PC-9 (cell line): ENCODE results near the gene CES1. TPM values are rescaled to one million over a fixed set of nuclear protein-coding genes. Genes with fewer than 3 reads are reported as not detected.
A peak's percentile ranks its signal among the peaks of the same experiment; 100 is the strongest.

Source experiments
- BruUV-seq: library from RNA; stranded (reverse); fragments of 400-500 nt; replicated peaks from 2 replicates; lab custom pipeline; 2021; lab: Mats Ljungman, UMichigan
- CTCF ChIA-PET: fragments of 300-600 bp; sonication (Branson Sonifier 250); formaldehyde crosslinking; loops from one replicate; lab custom pipeline; 2022; ENCODE audit warnings: antibody characterized with exemption; lab: Charles Lee
- POLR2A ChIA-PET: fragments of 300-600 bp; sonication (Branson Sonifier 250); formaldehyde crosslinking; loops from one replicate; lab custom pipeline; 2022; ENCODE audit warnings: antibody characterized with exemption; ENCODE audit not compliant: unreplicated experiment; lab: Charles Lee
- DNase-seq, 2 experiments: peaks; one replicate each; pipeline versions ENCODE4 v3.0.0 to v3.0.0-alpha.2; 2015 to 2022; ENCODE audit warnings: mixed read lengths in 1 of 2
- H2AFZ ChIP-seq: fragments of 200-600 bp; sonication (generic); 2 replicates; pipeline ENCODE4 v1.8.1; 2017; ENCODE audit warnings: antibody characterized with exemption
- H3F3A ChIP-seq: fragments of 200-600 bp; sonication (generic); 2 replicates; pipeline ENCODE4 v1.8.1; 2017; ENCODE audit warnings: antibody characterized with exemption, mild to moderate bottlenecking, low read depth; ENCODE audit not compliant: insufficient read depth
- H3K27ac ChIP-seq: fragments of 200-600 bp; sonication (generic); 2 replicates; pipeline ENCODE4 v1.6.1; 2016; ENCODE audit warnings: mixed run types
- H3K27me3 ChIP-seq: fragments of 200-600 bp; sonication (generic); 2 replicates; pipeline ENCODE4 v1.6.1; 2016; ENCODE audit warnings: low read depth, mixed run types; ENCODE audit not compliant: insufficient read depth
- H3K36me3 ChIP-seq: fragments of 200-600 bp; sonication (generic); 2 replicates; pipeline ENCODE4 v1.6.1; 2016; ENCODE audit warnings: low read depth, mixed run types
- H3K4me1 ChIP-seq: fragments of 200-600 bp; sonication (generic); replicated peaks from 2 replicates; pipeline ENCODE4 v1.6.1; 2016; ENCODE audit warnings: mixed run types; ENCODE audit not compliant: insufficient read depth
- H3K4me2 ChIP-seq: fragments of 200-600 bp; sonication (generic); 2 replicates; pipeline ENCODE4 v1.6.1; 2017; ENCODE audit warnings: mixed run types
- H3K4me3 ChIP-seq: fragments of 200-600 bp; sonication (generic); 2 replicates; pipeline ENCODE4 v1.6.1; 2016; ENCODE audit warnings: mixed run types
- H3K79me2 ChIP-seq: fragments of 200-600 bp; sonication (generic); 2 replicates; pipeline ENCODE4 v1.6.1; 2017; ENCODE audit warnings: low read depth, mixed run types
- H3K9me2 ChIP-seq: fragments of 200-600 bp; sonication (generic); 2 replicates; pipeline ENCODE4 v1.8.1; 2017; ENCODE audit warnings: mild to moderate bottlenecking; ENCODE audit not compliant: insufficient read depth
- H3K9me3 ChIP-seq: fragments of 200-600 bp; sonication (generic); 2 replicates; pipeline ENCODE4 v1.8.1; 2016; ENCODE audit warnings: low read depth; ENCODE audit not compliant: insufficient read depth
- H4K20me1 ChIP-seq: fragments of 200-600 bp; sonication (generic); 2 replicates; pipeline ENCODE4 v1.8.1; 2017; ENCODE audit not compliant: insufficient read depth
- EZH2 ChIP-seq: fragments of 200-600 bp; sonication (generic); IDR thresholded peaks from 2 replicates; pipeline ENCODE4 v1.8.0; 2017; ENCODE audit warnings: antibody characterized with exemption, low read depth
- intact Hi-C: fragments of 100-400 bp; cut with micrococcal nuclease; formaldehyde crosslinking; loops from one replicate; pipeline ENCODE4 v1.10.0; 2022; ENCODE audit not compliant: unreplicated experiment
- total RNA-seq: library from RNA; stranded (reverse); gene quantifications from 2 replicates; pipeline ENCODE4 v1.2.3, GENCODE V29; 2021
- TF ChIP-seq, protein P1 (sequence below): fragments of 200-600 bp; sonication (generic); conservative IDR thresholded peaks from 2 replicates; pipeline ENCODE4 v1.6.1; 2017; ENCODE audit warnings: mixed run types, antibody characterized with exemption, mild to moderate bottlenecking, moderate library complexity

Gene CES1
- total RNA-seq, 1 experiment from 2014 or later: 107 TPM

DNA sequence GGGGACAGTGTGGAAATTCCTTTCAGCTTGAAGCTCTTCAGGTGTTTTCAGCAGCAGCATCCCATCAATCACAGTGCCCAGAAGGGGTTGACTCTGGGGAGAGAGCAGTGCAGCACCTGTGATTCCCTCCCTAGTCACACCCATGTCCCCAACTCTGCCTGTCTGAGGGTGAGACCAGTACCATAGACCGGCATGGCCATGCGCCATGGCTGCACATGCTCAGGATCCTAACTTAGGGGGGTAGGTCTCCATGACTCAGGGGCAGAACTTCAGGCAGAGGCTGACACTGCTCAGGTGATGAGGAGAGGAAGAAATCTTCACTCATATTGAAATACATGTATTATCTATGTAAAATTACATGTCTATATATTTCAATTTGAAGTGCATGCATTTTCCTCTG is 19.9 kb downstream of the CES1 start:
- H3K36me3 ChIP-seq: no peaks in the 10 kb centered on the region
- H3K4me1 ChIP-seq: no peaks in the 10 kb centered on the region
- ChIA-PET POLR2A (no interaction called here), CTCF (no interaction called here)
- no peaks in the 10 kb centered on the region for H3K79me2 ChIP-seq
- no peaks in the 10 kb centered on the region for H4K20me1 ChIP-seq
- H3F3A ChIP-seq: no peaks in the 10 kb centered on the region
- no peaks in the 10 kb centered on the region for H3K9me2 ChIP-seq
- no peak overlapping the region for H3K4me2 ChIP-seq
- H3K27ac ChIP-seq: no peak overlapping the region
- intact Hi-C loops: no loop called here
- H2AFZ ChIP-seq: no peak overlapping the region
- TF ChIP-seq, protein P1, sequence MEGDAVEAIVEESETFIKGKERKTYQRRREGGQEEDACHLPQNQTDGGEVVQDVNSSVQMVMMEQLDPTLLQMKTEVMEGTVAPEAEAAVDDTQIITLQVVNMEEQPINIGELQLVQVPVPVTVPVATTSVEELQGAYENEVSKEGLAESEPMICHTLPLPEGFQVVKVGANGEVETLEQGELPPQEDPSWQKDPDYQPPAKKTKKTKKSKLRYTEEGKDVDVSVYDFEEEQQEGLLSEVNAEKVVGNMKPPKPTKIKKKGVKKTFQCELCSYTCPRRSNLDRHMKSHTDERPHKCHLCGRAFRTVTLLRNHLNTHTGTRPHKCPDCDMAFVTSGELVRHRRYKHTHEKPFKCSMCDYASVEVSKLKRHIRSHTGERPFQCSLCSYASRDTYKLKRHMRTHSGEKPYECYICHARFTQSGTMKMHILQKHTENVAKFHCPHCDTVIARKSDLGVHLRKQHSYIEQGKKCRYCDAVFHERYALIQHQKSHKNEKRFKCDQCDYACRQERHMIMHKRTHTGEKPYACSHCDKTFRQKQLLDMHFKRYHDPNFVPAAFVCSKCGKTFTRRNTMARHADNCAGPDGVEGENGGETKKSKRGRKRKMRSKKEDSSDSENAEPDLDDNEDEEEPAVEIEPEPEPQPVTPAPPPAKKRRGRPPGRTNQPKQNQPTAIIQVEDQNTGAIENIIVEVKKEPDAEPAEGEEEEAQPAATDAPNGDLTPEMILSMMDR: no peak
- TF ChIP-seq EZH2: no peak
- no peaks in the 10 kb centered on the region for H3K9me3 ChIP-seq
- H3K27me3 ChIP-seq: peaks cover 89% of the 10 kb centered on the region
- DNase-seq: peak in 1 of 2 experiments; percentile 32
- no TSS peak for BruUV-seq
- H3K4me3 ChIP-seq: no peak overlapping the region

DNA sequence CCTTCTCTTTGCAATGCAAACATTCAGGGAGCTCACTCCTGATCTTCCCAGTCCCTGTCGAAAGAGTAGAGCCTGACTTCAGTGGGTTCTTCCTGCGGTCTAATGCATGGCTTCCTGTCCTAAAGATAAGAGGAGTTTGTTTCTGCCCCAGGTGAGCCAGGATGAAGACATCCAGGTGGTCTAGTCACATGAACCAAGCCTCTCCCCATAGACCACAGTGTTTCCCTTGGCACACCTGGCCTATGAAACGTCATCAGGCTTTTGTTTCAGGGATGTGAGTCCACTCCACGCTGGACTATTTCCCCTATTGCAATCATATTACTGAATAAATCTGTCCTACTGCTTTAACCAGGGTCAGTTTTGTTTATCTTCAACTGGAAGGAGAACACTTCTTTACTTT is 21.1 kb downstream of the CES1 start:
- TSS peak; percentile 13 for BruUV-seq
- Histone ChIP-seq H3K36me3 (no peaks in the 10 kb centered on the region), H3K27ac (no peak overlapping the region), H3K9me3 (no peaks in the 10 kb centered on the region), H3K27me3 (peaks cover 77% of the 10 kb centered on the region), H3F3A (no peaks in the 10 kb centered on the region), H4K20me1 (no peaks in the 10 kb centered on the region), H3K79me2 (no peaks in the 10 kb centered on the region), H2AFZ (no peak overlapping the region), H3K9me2 (no peaks in the 10 kb centered on the region), H3K4me1 (no peaks in the 10 kb centered on the region), H3K4me2 (no peak overlapping the region), H3K4me3 (no peak overlapping the region)
- POLR2A ChIA-PET: no interaction called here
- CTCF ChIA-PET: no interaction called here
- intact Hi-C loops: no loop called here
- TF ChIP-seq EZH2: no peak
- TF ChIP-seq, protein P1: no peak
- DNase-seq: peak in 1 of 2 experiments; percentile 36

DNA sequence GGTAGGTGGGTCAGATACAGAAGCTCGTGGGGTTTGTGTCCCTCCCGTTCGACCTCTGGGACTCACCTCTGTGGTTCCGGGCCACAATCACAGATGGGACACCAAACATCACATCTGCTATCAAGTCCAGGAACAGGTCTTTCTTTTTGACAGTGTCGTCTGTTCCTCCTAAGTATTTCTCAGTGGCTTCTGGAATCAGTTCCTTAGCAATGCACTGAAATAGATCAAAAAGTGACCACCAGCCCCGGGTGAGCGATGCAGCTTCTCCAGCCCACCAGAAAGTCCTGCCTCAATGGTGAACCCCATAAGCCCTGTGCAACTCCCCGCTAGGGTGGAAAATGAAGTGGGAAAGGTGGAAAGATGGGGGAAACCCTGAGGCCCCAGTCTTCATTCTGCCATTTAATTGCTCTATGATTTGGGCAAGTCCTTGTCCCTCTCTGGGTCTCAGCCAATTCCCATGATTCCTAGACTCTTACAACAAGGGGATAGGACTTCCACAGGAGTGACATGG is 22.4 kb downstream of the CES1 start:
- Histone ChIP-seq H3K9me3 (no peaks in the 10 kb centered on the region), H3K4me3 (no peak overlapping the region), H3K27me3 (peaks cover 64% of the 10 kb centered on the region), H4K20me1 (no peaks in the 10 kb centered on the region), H3K9me2 (no peaks in the 10 kb centered on the region), H3K27ac (no peak overlapping the region), H3K4me2 (no peak overlapping the region), H3K36me3 (no peaks in the 10 kb centered on the region), H2AFZ (no peak overlapping the region), H3F3A (no peaks in the 10 kb centered on the region), H3K4me1 (no peaks in the 10 kb centered on the region), H3K79me2 (no peaks in the 10 kb centered on the region)
- DNase-seq: peak in 1 of 2 experiments; percentile 31
- POLR2A ChIA-PET: no interaction called here
- TF ChIP-seq EZH2: no peak
- TF ChIP-seq, protein P1: no peak
- intact Hi-C loops: no loop called here
- CTCF ChIA-PET: no interaction called here
- BruUV-seq: no TSS peak
